ENCODE measurements around the gene TRIM34. TPM values are rescaled to one million over a fixed set of nuclear protein-coding genes. Genes with fewer than 3 reads are reported as not detected.
"Not testable (repeated sequence)": the region's sequence is repeated elsewhere in the genome, so short reads cannot be mapped to it uniquely, and the experiment has no call there.

Gene TRIM34
- total RNA-seq, 1 donor from 2014 or later: 1.7 TPM

GRCh38 chr11:5600374-5600851, 24.4 kb upstream of the TRIM34 start:
- H3K27me3 ChIP-seq (ENCODE audit: low read depth): no peaks in the 10 kb centered on the region
- peaks cover 29% of the 10 kb centered on the region for H3K4me1 ChIP-seq
- intact Hi-C loops (cut with micrococcal nuclease): no loop called here
- peaks cover 3% of the 10 kb centered on the region for H3K36me3 ChIP-seq
- peak; percentile 41 for DNase-seq
- H3K4me3 ChIP-seq: no peak overlapping the region
- peak; percentile 78 for TF ChIP-seq CTCF (IDR thresholded peaks at IDR 0.05; ENCODE audit: borderline replicate concordance)
- peak overlapping the region; percentile 68 for H3K27ac ChIP-seq (replicated peaks)
- no peaks in the 10 kb centered on the region for H3K9me3 ChIP-seq (replicated peaks)

DNA sequence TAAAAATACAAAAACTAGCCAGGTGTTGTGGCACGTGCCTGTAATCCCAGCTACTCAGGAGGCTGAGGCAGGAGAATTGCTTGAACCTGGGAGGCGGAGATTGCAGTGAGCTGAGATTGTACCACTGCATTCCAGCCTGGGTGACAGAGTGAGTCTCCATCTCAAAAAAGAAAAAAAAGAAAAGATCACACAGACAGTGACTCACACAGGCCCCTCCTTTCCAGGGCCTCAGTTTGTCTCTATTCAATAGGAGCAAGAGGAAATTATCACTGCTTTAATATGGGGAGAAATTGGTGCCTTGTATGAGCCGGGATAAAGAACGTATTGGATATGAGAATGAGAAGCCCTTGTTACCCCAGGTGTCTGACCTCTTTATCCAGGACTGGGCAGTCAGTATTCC, 22.0 kb upstream of the TRIM34 start:
- H3K27me3 ChIP-seq (ENCODE audit: low read depth); H3K27ac ChIP-seq (replicated peaks); intact Hi-C loops (cut with micrococcal nuclease): not testable (repeated sequence)

DNA sequence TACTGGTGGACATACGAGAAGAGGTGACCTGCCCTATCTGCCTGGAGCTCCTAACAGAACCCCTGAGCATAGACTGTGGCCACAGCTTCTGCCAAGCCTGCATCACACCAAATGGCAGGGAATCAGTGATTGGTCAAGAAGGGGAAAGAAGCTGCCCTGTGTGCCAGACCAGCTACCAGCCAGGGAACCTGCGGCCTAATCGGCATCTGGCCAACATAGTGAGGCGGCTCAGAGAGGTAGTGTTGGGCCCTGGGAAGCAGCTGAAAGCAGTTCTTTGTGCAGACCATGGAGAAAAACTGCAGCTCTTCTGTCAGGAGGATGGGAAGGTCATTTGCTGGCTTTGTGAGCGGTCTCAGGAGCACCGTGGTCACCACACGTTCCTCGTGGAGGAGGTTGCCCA, 21.5 kb upstream of the TRIM34 start:
- no peaks in the 10 kb centered on the region for H3K27me3 ChIP-seq (ENCODE audit: low read depth)
- intact Hi-C loops (cut with micrococcal nuclease): no loop called here
- no peaks in the 10 kb centered on the region for H3K9me3 ChIP-seq (replicated peaks)
- H3K36me3 ChIP-seq: peaks cover 9% of the 10 kb centered on the region
- TF ChIP-seq CTCF (IDR thresholded peaks at IDR 0.05; ENCODE audit: borderline replicate concordance): no peak
- H3K27ac ChIP-seq (replicated peaks): no peak overlapping the region
- H3K4me1 ChIP-seq: peaks cover 8% of the 10 kb centered on the region
- H3K4me3 ChIP-seq: no peak overlapping the region
- DNase-seq: no peak

More for the DNA sequence above, 22.0 kb upstream of the TRIM34 start:
- H3K36me3 ChIP-seq; H3K9me3 ChIP-seq (replicated peaks); DNase-seq; H3K4me3 ChIP-seq: not testable (repeated sequence)
- H3K4me1 ChIP-seq: peaks cover 11% of the 10 kb centered on the region

GRCh38 chr11:5604896-5605295, 19.9 kb upstream of the TRIM34 start:
- no peak for DNase-seq
- H3K4me3 ChIP-seq: no peak overlapping the region
- intact Hi-C loops (cut with micrococcal nuclease): no loop called here
- H3K27ac ChIP-seq (replicated peaks): no peak overlapping the region
- peaks cover 9% of the 10 kb centered on the region for H3K36me3 ChIP-seq
- no peak for TF ChIP-seq CTCF (IDR thresholded peaks at IDR 0.05; ENCODE audit: borderline replicate concordance)
- no peaks in the 10 kb centered on the region for H3K27me3 ChIP-seq (ENCODE audit: low read depth)
- H3K4me1 ChIP-seq: peaks cover 8% of the 10 kb centered on the region
- H3K9me3 ChIP-seq (replicated peaks): no peaks in the 10 kb centered on the region

DNA sequence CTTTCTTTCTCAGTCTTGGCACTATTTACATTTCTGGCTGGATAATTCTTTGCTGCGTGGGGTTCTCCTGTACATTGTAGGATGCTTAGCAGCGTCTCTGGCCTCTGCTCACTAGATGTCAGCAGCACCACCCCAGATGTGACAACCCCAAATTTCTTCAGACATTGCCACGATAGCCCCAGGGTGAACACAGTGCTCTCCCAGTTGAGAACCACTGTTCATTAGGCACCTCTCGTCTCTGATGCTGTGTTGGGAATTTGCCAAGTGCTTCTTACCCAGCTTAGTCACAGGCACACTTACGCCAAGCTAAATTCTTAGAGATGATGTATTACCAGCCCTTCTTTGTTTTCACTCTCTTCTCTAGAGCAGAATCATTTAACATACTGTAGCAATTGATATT, 19.0 kb upstream of the TRIM34 start:
- H3K9me3 ChIP-seq (replicated peaks): no peaks in the 10 kb centered on the region
- no peaks in the 10 kb centered on the region for H3K4me1 ChIP-seq
- H3K27ac ChIP-seq (replicated peaks): no peak overlapping the region
- H3K36me3 ChIP-seq: peaks cover 9% of the 10 kb centered on the region
- no peak for DNase-seq
- intact Hi-C loops (cut with micrococcal nuclease): no loop called here
- H3K27me3 ChIP-seq (ENCODE audit: low read depth): no peaks in the 10 kb centered on the region
- H3K4me3 ChIP-seq: no peak overlapping the region
- TF ChIP-seq CTCF (IDR thresholded peaks at IDR 0.05; ENCODE audit: borderline replicate concordance): no peak

DNA sequence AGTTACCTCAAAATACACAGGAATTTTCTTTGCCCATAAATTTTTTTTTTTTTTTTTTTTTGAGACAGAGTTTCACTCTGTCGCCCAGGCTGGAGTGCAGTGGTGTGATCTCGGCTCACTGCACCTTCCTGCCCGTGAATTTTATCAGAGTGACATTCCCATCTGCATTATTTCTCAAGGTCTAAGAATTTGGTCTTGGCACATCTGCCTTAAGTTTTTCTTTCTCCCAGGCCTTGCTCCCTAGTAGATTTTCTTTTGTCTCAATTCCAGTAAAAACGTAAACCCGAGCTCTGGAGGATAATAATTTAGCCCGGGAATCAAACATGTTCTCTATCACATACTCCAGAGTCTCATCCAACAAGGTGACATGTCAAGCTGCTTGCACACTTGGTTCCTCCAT, 16.0 kb upstream of the TRIM34 start:
- DNase-seq: no peak
- intact Hi-C loops (cut with micrococcal nuclease): no loop called here
- TF ChIP-seq CTCF (IDR thresholded peaks at IDR 0.05; ENCODE audit: borderline replicate concordance): no peak
- no peaks in the 10 kb centered on the region for H3K4me1 ChIP-seq
- no peak overlapping the region for H3K4me3 ChIP-seq
- H3K27me3 ChIP-seq (ENCODE audit: low read depth): no peaks in the 10 kb centered on the region
- H3K9me3 ChIP-seq (replicated peaks): no peaks in the 10 kb centered on the region
- no peak overlapping the region for H3K27ac ChIP-seq (replicated peaks)
- H3K36me3 ChIP-seq: peaks cover 7% of the 10 kb centered on the region

Measured in left ventricle myocardium inferior (tissue), 1 donor.